GM21619 (cell line): ENCODE data around the gene CARMIL1.
"Not testable (repeated sequence)": the region's sequence is repeated elsewhere in the genome, so short reads cannot be mapped to it uniquely, and the experiment has no call there.

ENCODE experiments used
- ATAC-seq: cut with Tn5 transposase; IDR thresholded peaks from one replicate; pipeline ENCODE4 v1.9.1; 2021; ENCODE audit not compliant: unreplicated experiment

CARMIL1 gene

GRCh38 chr6:25277386-25277785, 1.8 kb upstream of the CARMIL1 start:
- no peak for ATAC-seq

GRCh38 chr6:25277857-25278256, 1.3 kb upstream of the CARMIL1 start:
- no peak for ATAC-seq

GRCh38 chr6:25278261-25278913, 787 bp upstream of the CARMIL1 start:
- peak; percentile 17 for ATAC-seq

- ATAC-seq: no peak
Measured at GRCh38 chr6:25279748-25280343, 672 bp downstream of the CARMIL1 start.

GRCh38 chr6:25280344-25281074, 1.3 kb downstream of the CARMIL1 start:
- no peak for ATAC-seq

GRCh38 chr6:25286891-25287290, 7.7 kb downstream of the CARMIL1 start:
- no peak for ATAC-seq

GRCh38 chr6:25287941-25288340, 8.8 kb downstream of the CARMIL1 start:
- no peak for ATAC-seq

- ATAC-seq: no peak
Measured at GRCh38 chr6:25288518-25288917, 9.3 kb downstream of the CARMIL1 start.

GRCh38 chr6:25290306-25291060, 11.3 kb downstream of the CARMIL1 start:
- no peak for ATAC-seq

- no peak for ATAC-seq
Measured at GRCh38 chr6:25292384-25292783, 13.2 kb downstream of the CARMIL1 start.

- ATAC-seq: no peak
Measured at GRCh38 chr6:25295651-25296050, 16.5 kb downstream of the CARMIL1 start.

- no peak for ATAC-seq
Measured at GRCh38 chr6:25296217-25296905, 17.2 kb downstream of the CARMIL1 start.

- ATAC-seq: no peak
Measured at GRCh38 chr6:25297039-25297441, 17.9 kb downstream of the CARMIL1 start.

GRCh38 chr6:25297823-25298522, 18.8 kb downstream of the CARMIL1 start:
- ATAC-seq: no peak

GRCh38 chr6:25298523-25298865, 19.3 kb downstream of the CARMIL1 start:
- not testable (repeated sequence) for ATAC-seq

- peak; percentile 55 for ATAC-seq
Measured at GRCh38 chr6:25301362-25301761, 22.2 kb downstream of the CARMIL1 start.

GRCh38 chr6:25302151-25302550, 23.0 kb downstream of the CARMIL1 start:
- ATAC-seq: no peak

GRCh38 chr6:25302677-25303128, 23.5 kb downstream of the CARMIL1 start:
- no peak for ATAC-seq

- no peak for ATAC-seq
Measured at GRCh38 chr6:25303254-25303653, 24.1 kb downstream of the CARMIL1 start.

GRCh38 chr6:25306379-25306778, 27.2 kb downstream of the CARMIL1 start:
- no peak for ATAC-seq
